Spinal cord (tissue), 10 donors: Measurements from ENCODE around the gene UBA3. TPM values are rescaled to one million over a fixed set of nuclear protein-coding genes. Genes with fewer than 3 reads are reported as not detected.

Experiments
- DNase-seq, 6 donors: peaks; one replicate each; pipeline versions ENCODE4 v3.0.0 to v3.0.0-alpha.2; 2013 to 2015; ENCODE audit warnings: low spot score in 6 of 6, low read depth in 4 of 6
- H3K27ac ChIP-seq: one replicate; pipeline ENCODE4 v1.5.1; 2013; ENCODE audit warnings: low read depth, low read length, control low read depth
- H3K27me3 ChIP-seq: one replicate; pipeline ENCODE4 v1.6.1; 2013; ENCODE audit warnings: low read length; ENCODE audit not compliant: control insufficient read depth, insufficient read depth
- H3K36me3 ChIP-seq: one replicate; pipeline ENCODE4 v1.6.1; 2013; ENCODE audit warnings: low read length; ENCODE audit not compliant: control insufficient read depth, insufficient read depth
- H3K4me1 ChIP-seq: one replicate; pipeline ENCODE4 v1.6.1; 2013; ENCODE audit warnings: low read length; ENCODE audit not compliant: control insufficient read depth, insufficient read depth
- H3K4me3 ChIP-seq: one replicate; pipeline ENCODE4 v1.5.1; 2013; ENCODE audit warnings: low read depth, low read length, control low read depth
- H3K9me3 ChIP-seq: one replicate; pipeline ENCODE4 v1.6.1; 2013; ENCODE audit warnings: low read length; ENCODE audit not compliant: control insufficient read depth, insufficient read depth
- WGBS: methylation state at CpG from one replicate; pipeline ENCODE4 v1.1.5; 2013; ENCODE audit warnings: missing lambda C conversion rate; ENCODE audit not compliant: insufficient coverage; 5-methylcytosine and 5-hydroxymethylcytosine counted together
- polyA plus RNA-seq, 2 donors: library from polyadenylated mRNA; unstranded; fragments of 120-200 nt; gene quantifications; one replicate each; pipeline ENCODE4 v1.2.1, GENCODE V29; 2013; ENCODE audit not compliant: insufficient read length in 2 of 2
- total RNA-seq, 2 donors: library from RNA; depleted of rRNA in 1 of 2; stranded (reverse); fragments of 120-200 nt in 1 of 2; fragments of >200 nt in 1 of 2; gene quantifications; one replicate each; pipeline versions ENCODE4 v1.2.3 to v1.2.4, GENCODE V29; 2013 to 2014
- donor health status: healthy.

The UBA3 gene
- total and polyA plus RNA-seq, 4 donors, result 63.4 to 119 (median 80.6) TPM

DNA sequence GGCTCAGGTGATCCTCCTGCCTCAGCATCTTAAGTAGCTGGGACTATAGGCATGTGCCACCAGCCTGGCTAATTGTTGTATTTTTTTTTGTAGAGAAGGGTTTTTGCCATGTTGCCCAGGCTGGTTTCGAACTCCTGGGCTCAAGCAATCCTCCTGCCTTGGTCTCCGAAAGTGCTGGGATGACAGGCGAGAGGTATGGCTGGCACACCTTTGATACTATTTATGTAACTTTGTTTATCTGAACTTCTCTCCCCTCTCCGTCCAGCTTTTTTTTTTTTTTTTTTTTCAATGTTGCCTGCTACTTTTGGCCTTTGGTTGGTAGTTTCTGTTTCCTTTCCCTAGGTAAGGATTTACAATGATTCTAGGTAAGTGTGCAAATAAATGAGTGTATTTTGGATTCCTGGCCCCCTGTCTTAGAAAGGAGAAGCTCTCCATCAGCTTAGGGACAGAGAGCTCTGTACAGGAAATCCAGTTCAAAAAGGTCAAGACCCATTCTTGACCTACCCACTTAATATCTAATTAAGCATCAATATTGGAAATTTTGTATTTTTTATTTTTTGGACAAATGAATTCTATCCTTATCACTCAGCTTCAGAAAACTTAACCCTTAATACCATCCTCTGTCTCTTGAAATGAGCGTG is 11.3 kb upstream of the UBA3 start:
- Histone ChIP-seq H3K27ac (no peak overlapping the region), H3K27me3 (no peaks in the 10 kb centered on the region), H3K4me1 (peaks cover 28% of the 10 kb centered on the region), H3K4me3 (no peak overlapping the region), H3K36me3 (peaks cover 9% of the 10 kb centered on the region), H3K9me3 (no peaks in the 10 kb centered on the region)
- DNase-seq, result no peak
- 65% methylated on average over 2 of the region's 5 CpGs for WGBS

- no peaks in the 10 kb centered on the region for H3K27me3 ChIP-seq
- H3K36me3 ChIP-seq, result peaks cover 9% of the 10 kb centered on the region
- H3K27ac ChIP-seq, result no peak overlapping the region
- no peak for DNase-seq
- H3K4me3 ChIP-seq, result no peak overlapping the region
- H3K9me3 ChIP-seq, result no peaks in the 10 kb centered on the region
- H3K4me1 ChIP-seq, result peaks cover 35% of the 10 kb centered on the region
- 76% methylated on average over 2 of the region's 3 CpGs for WGBS
Measured at GRCh38 chr3:69090021-69090420, 9.9 kb upstream of the UBA3 start.

DNA sequence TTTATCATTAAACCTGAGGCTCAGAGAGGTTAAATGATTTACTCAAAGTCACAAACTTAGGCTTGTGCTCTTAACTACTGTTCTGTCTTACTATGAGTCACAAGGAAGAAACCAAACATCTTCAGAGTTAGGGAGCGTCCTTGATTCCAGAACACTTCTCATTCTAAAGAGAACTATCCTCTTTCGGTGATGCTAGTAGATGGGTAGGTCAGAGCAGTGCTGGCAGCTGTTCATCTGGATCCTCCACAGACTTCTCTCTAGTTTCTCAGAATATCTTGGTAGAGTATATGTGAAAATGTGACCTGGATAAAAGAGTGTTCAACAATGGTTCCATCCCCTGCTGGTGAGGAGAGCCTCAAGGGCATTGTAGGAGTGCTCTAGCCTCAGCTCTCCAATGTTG is 7.9 kb upstream of the UBA3 start:
- no peak overlapping the region for H3K4me3 ChIP-seq
- no peaks in the 10 kb centered on the region for H3K27me3 ChIP-seq
- H3K27ac ChIP-seq, result no peak overlapping the region
- no CpG with 5 or more reads among the region's 2 CpGs for WGBS
- DNase-seq, result no peak
- H3K36me3 ChIP-seq, result peaks cover 3% of the 10 kb centered on the region
- H3K9me3 ChIP-seq, result no peaks in the 10 kb centered on the region
- H3K4me1 ChIP-seq, result peaks cover 33% of the 10 kb centered on the region

- no peak for DNase-seq
- peak overlapping the region; percentile 95 for H3K27ac ChIP-seq
- H3K27me3 ChIP-seq, result no peaks in the 10 kb centered on the region
- no peak overlapping the region for H3K4me3 ChIP-seq
- no CpG with 5 or more reads among the region's 3 CpGs for WGBS
- H3K4me1 ChIP-seq, result peaks cover 29% of the 10 kb centered on the region
- H3K36me3 ChIP-seq, result peaks cover 3% of the 10 kb centered on the region
- no peaks in the 10 kb centered on the region for H3K9me3 ChIP-seq
Measured at GRCh38 chr3:69087030-69087791, 7.0 kb upstream of the UBA3 start.

DNA sequence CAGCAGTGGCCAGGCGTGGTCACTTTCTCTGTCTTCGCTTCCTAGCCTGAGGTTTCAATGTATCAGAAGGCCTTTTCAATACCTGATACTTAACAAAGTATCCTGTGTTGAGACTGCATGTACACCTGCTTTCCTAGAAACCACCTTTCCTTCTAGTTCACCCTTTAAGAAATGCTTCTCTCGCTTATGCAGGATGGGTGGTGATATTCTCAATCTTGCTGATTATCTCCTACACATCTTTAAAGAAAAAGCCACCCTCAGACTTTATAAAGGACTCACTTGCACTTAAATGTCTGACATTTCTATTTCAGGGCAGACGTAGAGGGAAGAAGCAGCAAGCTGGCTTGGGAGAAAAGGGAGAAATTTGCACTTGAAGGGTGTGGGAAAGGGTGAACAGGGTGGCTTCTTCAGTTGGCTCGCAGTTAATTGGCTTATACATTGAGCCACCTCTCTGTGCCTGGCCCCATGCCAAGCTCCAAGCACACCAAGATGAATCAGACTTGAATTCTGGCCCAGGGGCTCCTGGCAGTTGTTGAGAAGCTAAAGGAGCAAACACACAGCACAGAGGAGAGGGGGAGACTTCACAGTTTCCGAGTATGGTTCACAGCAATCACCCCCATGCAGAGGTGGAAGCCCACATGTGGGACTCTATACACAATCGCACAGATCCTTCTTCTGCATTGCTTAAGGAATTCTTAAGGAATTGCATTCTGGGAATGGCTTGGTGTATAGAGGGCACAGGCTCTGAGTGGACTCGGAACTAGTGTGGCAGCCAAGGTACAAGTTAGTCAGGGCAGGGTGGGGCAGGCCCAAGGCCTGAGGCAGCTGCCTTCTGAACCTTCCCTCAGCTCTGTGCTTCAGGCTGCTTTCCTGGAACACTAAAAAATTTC is 5.9 kb upstream of the UBA3 start:
- Histone ChIP-seq H3K9me3 (no peaks in the 10 kb centered on the region), H3K4me3 (peak overlapping the region; percentile 95), H3K36me3 (peaks cover 3% of the 10 kb centered on the region), H3K4me1 (peaks cover 24% of the 10 kb centered on the region), H3K27ac (peak overlapping the region; percentile 95), H3K27me3 (no peaks in the 10 kb centered on the region)
- WGBS, result 0% methylated on average over 3 of the region's 8 CpGs
- DNase-seq, result peak; percentile 69 to 94 (median 79)

DNA sequence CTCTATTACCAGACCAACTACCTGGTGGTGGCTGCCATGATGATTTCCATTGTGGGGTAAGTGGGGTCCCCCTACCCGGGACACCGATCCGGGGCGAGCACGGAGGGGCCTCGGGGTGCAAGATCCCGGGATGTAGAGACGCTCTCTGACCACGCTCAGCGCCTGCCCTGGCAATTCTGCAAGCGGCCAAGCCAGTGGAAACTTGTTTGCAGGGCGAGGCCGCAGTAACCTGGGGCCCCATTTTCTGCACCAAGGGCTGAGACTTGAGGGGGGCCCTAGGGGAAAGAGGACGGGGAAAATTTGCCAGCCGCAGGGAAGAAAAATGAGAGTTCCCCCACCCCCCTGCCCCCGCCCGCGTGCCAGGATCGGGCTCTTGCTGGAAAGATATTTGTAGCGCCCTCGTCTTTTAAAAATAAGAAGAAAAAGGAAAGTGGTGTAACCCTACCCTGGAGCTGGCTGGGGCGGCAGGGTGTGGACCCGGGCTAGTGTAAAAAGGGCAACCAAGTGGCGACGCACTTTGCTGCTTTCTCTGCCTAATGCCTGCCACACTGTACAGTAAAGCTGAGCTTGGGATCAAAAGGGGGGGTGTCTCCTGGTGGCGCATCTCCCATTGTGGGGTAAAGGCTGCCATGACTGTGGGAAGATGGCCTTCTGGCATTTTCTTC is 5.1 kb upstream of the UBA3 start:
- Histone ChIP-seq H3K9me3 (no peaks in the 10 kb centered on the region), H3K27ac (peak overlapping the region; percentile 95), H3K36me3 (no peaks in the 10 kb centered on the region), H3K4me1 (peaks cover 20% of the 10 kb centered on the region), H3K4me3 (peak overlapping the region; percentile 95), H3K27me3 (no peaks in the 10 kb centered on the region)
- under 1% methylated on average over 20 of the region's 26 CpGs for WGBS
- peak in 3 of 6 donors; percentile 22 to 65 (median 35) for DNase-seq

- Histone ChIP-seq H3K36me3 (no peaks in the 10 kb centered on the region), H3K9me3 (no peaks in the 10 kb centered on the region), H3K27ac (peak within 1 kb of the TSS; percentile 95), H3K4me1 (peaks cover 20% of the 10 kb centered on the region), H3K4me3 (peak within 1 kb of the TSS; percentile 95), H3K27me3 (no peaks in the 10 kb centered on the region)
- peak; percentile 75 to 98 (median 89) for DNase-seq
- WGBS, result 5% methylated on average over 25 of the region's 32 CpGs
Measured at GRCh38 chr3:69084326-69085167, 4.4 kb upstream of the UBA3 start, which contains the start of gene ARL6IP5. Gene ARL6IP5, plus strand, starts transcription at chr3:69084937. Its CDS starts 111 bp downstream, at chr3:69085048.

DNA sequence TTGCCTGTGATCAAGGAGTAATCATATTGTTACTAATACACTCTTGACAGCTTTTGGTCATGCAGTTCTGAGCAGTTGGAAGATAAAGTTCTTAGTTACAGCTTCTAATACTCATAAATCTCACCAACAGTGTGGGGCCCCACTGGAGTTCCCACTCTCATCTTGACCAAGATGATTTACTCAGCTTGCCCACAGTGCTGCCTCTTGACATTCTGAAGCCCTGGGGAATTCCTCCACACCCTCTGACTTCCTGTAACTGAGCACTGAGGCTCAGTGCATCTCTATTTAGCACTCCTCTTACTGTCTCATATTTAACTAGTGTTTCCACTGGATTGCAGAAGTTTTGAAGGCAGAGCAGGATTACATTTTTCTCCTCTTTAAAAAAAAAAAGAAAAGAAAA is 2.6 kb upstream of the UBA3 start:
- H3K4me1 ChIP-seq, result peaks cover 20% of the 10 kb centered on the region
- no peak overlapping the region for H3K27ac ChIP-seq

More for the DNA sequence above, 2.6 kb upstream of the UBA3 start:
- Histone ChIP-seq H3K27me3 (no peaks in the 10 kb centered on the region), H3K4me3 (no peak overlapping the region), H3K9me3 (no peaks in the 10 kb centered on the region), H3K36me3 (no peaks in the 10 kb centered on the region)
- DNase-seq, result peak in 1 of 6 donors; percentile 51
